DMS79 treated with DMSO at 0.1 percent for 48 hours (cell line): ENCODE results near the gene KRT85.
A peak's percentile ranks its signal among the peaks of the same experiment; 100 is the strongest.

ENCODE experiments used
- DNase-seq: peaks from one replicate; lab custom pipeline; 2025; lab: John Stamatoyannopoulos, UW

The KRT85 gene

GRCh38 chr12:52394836-52395405, 27.6 kb upstream of the KRT85 start:
- no peak for DNase-seq

- no peak for DNase-seq
Observed at GRCh38 chr12:52392465-52393007, 25.3 kb upstream of the KRT85 start.

- DNase-seq = peak; percentile 49
Observed at GRCh38 chr12:52391618-52392002, 24.3 kb upstream of the KRT85 start.

GRCh38 chr12:52390739-52391617, 23.7 kb upstream of the KRT85 start:
- no peak for DNase-seq

GRCh38 chr12:52389313-52390207, 22.3 kb upstream of the KRT85 start:
- DNase-seq = no peak

- DNase-seq = no peak
Observed at GRCh38 chr12:52387859-52388258, 20.6 kb upstream of the KRT85 start.

- no peak for DNase-seq
Observed at GRCh38 chr12:52385226-52385702, 18.0 kb upstream of the KRT85 start, which contains the start of gene KRT84. Gene KRT84 (minus strand): TSS chr12:52385652. CDS start chr12:52385585, 67 bp downstream.

GRCh38 chr12:52383331-52383730, 16.1 kb upstream of the KRT85 start:
- DNase-seq = no peak

- no peak for DNase-seq
Observed at GRCh38 chr12:52382854-52383253, 15.6 kb upstream of the KRT85 start.

- DNase-seq = no peak
Observed at GRCh38 chr12:52381206-52381605, 13.9 kb upstream of the KRT85 start.

GRCh38 chr12:52380271-52380694, 13.0 kb upstream of the KRT85 start:
- no peak for DNase-seq

- DNase-seq = no peak
Observed at GRCh38 chr12:52379536-52379935, 12.3 kb upstream of the KRT85 start.

- DNase-seq = no peak
Observed at GRCh38 chr12:52378091-52378490, 10.8 kb upstream of the KRT85 start.

GRCh38 chr12:52377266-52377665, 10.0 kb upstream of the KRT85 start:
- DNase-seq = no peak

- peak; percentile 47 for DNase-seq
Observed at GRCh38 chr12:52372216-52373154, 5.2 kb upstream of the KRT85 start.

- no peak for DNase-seq
Observed at GRCh38 chr12:52371716-52372115, 4.4 kb upstream of the KRT85 start.

GRCh38 chr12:52370926-52371608, 3.8 kb upstream of the KRT85 start:
- DNase-seq = no peak

- no peak for DNase-seq
Observed at GRCh38 chr12:52369809-52370208, 2.5 kb upstream of the KRT85 start.

- no peak for DNase-seq
Observed at GRCh38 chr12:52369211-52369610, 1.9 kb upstream of the KRT85 start.

- DNase-seq = no peak
Observed at GRCh38 chr12:52368508-52368907, 1.2 kb upstream of the KRT85 start.
